ENCODE data around the gene PRKCB.
"Not testable (repeated sequence)": the region's sequence is repeated elsewhere in the genome, so short reads cannot be mapped to it uniquely, and the experiment has no call there.

Gene PRKCB

GRCh38 chr16:24098896-24099295 is 263.1 kb downstream of the PRKCB start:
- no peak for DNase-seq (ENCODE audit: low read depth)

- DNase-seq (ENCODE audit: low read depth): no peak
Measured at GRCh38 chr16:24101431-24101830, 265.6 kb downstream of the PRKCB start.

DNA sequence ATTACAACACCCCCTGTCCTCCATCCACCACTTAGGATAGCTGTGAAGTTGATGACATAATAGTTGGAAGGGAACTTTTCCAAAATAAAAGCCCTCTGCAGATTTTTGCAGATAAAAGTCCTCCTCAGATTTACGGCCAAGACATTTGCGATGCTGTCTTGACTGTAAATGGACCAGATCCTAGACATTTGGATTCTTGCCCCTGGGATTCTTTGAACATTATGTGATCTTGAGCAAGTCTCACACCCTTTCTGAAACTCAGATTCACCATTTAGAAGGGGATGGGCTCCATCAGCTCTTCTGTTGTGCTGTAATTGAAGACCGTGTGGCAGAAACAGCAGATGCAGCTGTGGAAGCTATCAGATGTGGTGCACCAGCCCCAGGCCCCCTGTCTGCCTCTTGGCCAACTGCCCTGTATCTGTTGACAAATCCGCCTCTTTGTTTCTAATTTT is 266.5 kb downstream of the PRKCB start:
- no peak for DNase-seq (ENCODE audit: low read depth)

DNA sequence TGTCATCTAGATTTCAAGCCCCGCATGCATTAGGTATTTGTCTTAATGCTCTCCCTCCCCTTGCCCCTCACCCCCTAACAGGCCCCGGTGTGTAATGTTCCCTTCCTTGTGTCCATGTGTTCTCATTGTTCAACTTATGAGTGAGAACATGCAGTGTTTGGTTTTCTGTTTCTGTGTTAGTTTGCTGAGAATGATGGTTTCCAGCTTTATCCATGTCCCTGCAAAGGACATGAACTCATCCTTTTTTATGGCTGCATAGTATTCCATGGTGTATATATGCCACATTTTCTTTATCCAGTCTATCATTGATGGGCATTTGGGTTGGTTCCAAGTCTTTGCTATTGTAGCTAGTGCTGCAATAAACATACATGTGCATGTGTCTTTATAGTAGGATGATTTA is 269.7 kb downstream of the PRKCB start:
- DNase-seq (ENCODE audit: low read depth): not testable (repeated sequence)

- DNase-seq (ENCODE audit: low read depth): not testable (repeated sequence)
Measured at GRCh38 chr16:24108090-24108489, 272.3 kb downstream of the PRKCB start.

- DNase-seq (ENCODE audit: low read depth): no peak
Measured at GRCh38 chr16:24111724-24112302, 276.0 kb downstream of the PRKCB start.

GRCh38 chr16:24113115-24113745 is 277.4 kb downstream of the PRKCB start:
- DNase-seq (ENCODE audit: low read depth): no peak

- no peak for DNase-seq (ENCODE audit: low read depth)
Measured at GRCh38 chr16:24114876-24115275, 279.1 kb downstream of the PRKCB start.

GRCh38 chr16:24116046-24116776 is 280.4 kb downstream of the PRKCB start:
- DNase-seq (ENCODE audit: low read depth): no peak

GRCh38 chr16:24116989-24117388 is 281.2 kb downstream of the PRKCB start:
- DNase-seq (ENCODE audit: low read depth): no peak

GRCh38 chr16:24117680-24118079 is 281.9 kb downstream of the PRKCB start:
- DNase-seq (ENCODE audit: low read depth): no peak

DNA sequence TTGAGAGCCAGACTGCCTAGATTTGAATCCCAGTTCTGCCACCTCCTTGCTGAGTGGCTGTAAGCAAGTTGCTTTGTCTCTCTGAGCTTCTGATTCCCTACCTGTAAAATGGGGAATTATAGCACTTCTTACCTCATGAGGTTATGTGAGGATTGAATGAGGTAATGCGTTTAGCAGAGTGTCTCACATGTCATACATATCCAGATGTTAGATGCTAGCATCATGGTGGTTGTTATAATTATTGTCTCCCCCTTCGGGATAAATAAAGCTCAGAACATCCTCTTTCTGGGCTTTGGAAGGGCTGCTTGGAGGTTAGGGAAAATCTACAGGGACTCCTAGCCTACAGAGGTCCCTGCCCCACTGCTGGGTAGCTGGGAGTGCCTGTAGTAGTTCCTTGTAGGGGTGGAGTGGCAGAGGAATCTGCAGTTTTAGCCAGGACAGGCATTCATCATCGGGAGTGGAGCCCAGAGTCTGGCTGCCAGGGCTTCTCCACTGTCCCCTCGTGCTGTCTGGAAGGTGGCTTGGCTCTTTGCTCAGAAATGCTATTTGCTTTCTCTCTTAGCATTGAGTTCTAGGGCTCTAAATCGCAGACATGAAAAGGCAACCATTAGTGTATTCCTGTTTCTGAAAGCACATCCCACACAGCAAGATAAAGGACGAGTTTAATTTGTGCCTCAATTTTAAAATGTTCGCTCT is 282.5 kb downstream of the PRKCB start:
- DNase-seq (ENCODE audit: low read depth): no peak

GRCh38 chr16:24119807-24120206 is 284.0 kb downstream of the PRKCB start:
- DNase-seq (ENCODE audit: low read depth): no peak

DNA sequence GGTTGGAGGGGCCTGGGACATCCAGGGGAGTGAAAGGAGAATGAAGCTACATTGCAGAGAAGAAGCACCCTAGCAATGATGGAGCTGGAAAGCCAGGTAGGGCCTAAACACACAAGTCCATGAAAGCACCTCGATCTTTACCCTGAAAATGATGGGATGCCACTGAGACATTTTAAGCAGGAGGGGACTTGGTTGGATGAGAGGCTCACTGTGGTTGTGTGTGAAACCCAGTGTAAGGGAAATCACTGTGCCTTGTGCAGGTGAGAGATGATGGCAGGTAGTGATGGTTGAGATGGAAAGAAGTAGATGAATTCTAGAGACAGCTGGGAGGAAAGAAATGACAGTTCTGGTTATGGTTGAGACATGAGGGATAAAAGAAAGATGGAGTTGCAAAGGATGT is 287.5 kb downstream of the PRKCB start:
- DNase-seq (ENCODE audit: low read depth): no peak

DNA sequence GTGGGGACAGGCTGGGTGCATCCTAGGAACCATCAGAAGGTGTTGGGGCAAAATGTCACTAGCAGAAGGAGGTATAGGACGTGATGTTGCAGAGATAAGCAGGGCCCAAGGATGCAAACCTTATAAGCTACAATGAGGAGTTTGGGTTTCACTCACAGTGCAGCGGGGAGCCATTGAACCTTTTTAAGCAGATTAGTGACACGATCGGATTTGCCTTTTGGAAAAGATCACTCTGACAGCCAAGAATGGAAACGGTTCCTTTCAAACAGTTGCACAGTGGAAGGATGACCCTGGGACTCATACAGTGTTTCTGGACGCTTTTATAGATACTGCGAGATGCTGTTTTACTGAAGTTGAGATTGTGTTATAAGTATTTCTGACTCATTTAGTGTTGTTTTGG is 288.5 kb downstream of the PRKCB start:
- DNase-seq (ENCODE audit: low read depth): no peak

DNA sequence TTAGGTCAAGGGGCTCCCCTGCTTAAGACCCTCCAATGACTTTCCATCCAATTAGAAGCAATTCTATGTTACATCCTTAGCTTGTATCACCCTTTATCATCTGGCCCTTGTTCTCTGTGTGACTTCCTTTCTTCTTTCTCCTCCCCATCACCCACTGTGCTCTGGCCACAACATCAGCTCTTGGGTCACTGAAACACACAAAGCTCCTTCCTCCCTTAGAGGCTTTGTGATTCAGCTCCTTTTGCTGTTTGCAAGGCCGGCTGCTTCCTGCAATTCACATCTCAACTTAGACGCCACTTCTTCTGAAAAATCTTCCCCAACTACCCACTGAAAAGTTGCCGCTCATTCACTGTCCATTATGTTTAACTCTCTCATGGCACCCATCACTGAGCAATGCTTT is 289.4 kb downstream of the PRKCB start:
- no peak for DNase-seq (ENCODE audit: low read depth)

- no peak for DNase-seq (ENCODE audit: low read depth)
Measured at GRCh38 chr16:24129412-24129918, 293.7 kb downstream of the PRKCB start.

GRCh38 chr16:24130494-24131085 is 294.8 kb downstream of the PRKCB start:
- DNase-seq (ENCODE audit: low read depth): no peak

DNA sequence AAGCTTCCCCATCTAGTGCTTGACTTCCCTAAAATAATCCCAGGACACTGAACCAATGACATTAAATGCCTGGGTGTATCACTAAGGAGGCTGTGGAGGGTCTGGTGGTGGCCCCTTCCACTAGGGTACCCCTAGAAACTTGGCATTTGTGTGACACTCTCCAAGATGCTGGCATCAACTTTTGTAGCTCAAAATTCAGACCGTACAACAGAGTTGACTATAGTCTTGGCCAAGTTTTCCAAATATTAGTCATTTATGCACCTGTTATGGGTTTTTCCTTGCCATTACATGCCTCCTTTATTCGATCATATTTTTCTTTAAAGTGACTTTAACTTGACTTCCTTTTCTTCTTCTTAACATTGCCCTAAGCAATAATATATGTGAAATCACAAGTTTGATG is 295.5 kb downstream of the PRKCB start:
- no peak for DNase-seq (ENCODE audit: low read depth)

DNA sequence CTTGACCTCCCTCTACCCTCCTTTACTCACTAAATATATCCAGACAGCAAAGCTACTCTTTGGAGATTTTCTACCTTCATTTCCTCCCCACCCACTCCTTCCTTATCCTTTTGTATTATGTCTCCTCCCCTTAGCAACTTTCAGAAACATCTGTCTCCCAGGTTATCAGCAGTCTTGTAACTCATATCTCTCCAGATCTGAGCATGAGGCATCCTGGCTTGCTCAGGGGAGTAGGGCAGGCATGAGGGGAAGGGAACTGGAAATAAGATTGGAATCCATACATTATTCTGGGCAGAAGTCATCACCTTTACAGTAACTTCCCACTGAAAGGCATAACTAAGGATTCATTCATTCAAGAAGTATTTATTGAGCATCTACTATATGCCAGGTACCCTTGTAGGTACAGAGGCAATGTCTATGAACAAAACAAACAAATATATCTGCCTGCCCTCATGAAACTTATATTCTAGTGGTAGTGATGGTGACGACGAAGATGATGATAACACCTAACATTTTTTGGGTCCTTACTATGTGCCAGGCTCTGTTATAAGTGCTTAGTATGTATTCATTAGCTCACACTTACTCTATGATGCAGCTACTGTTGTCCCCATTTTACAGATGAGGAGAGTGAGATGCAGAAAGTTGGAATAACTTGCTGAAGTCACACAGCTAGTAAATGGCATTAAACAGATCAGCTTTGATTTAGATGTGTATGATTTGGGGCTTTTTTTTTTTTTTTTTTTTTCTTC is 296.4 kb downstream of the PRKCB start:
- no peak for DNase-seq (ENCODE audit: low read depth)

GRCh38 chr16:24132797-24133155 is 297.0 kb downstream of the PRKCB start:
- no peak for DNase-seq (ENCODE audit: low read depth)

Data from GM04504 (cell line).